GM12872 (cell line): ENCODE measurements around the gene PKLR.

Experiments used
- TF ChIP-seq, protein P1 (sequence below): IDR thresholded peaks from 3 replicates; pipeline ENCODE4 v1.5.1; 2011; ENCODE audit warnings: low read depth, mild to moderate bottlenecking, low read length, moderate library complexity; ENCODE audit not compliant: insufficient read depth

The PKLR gene

DNA sequence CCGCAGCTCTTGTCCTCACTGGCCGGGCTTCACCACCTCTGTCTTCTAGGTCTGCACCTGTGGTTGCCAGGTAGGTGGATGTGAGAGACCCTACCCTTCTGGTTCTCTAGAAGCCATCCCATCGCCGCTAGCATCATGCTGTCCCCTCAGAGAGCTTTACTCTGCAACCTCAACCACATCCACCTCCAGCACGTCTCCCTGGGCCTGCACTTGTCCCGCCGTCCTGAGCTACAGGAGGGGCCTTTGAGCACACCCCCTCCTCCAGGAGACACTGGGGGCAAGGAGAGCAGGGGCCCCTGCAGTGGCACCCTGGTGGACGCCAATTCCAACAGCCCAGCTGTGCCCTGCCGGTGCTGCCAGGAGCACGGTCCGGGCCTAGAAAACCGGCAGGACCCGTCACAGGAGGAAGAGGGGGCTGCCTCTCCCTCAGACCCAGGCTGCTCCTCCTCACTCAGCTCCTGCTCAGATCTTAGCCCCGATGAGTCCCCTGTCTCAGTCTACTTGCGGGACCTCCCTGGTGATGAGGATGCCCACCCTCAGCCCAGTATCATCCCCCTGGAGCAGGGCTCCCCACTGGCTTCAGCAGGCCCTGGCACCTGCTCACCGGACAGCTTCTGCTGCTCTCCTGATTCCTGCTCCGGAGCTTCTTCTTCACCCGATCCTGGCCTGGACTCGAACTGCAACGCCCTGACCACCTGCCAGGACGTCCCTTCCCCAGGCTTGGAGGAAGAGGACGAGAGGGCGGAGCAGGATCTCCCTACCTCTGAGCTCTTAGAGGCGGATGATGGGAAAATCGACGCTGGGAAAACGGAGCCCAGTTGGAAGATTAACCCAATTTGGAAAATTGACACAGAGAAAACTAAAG is 20.6 kb upstream of the PKLR start:
- TF ChIP-seq, protein P1, sequence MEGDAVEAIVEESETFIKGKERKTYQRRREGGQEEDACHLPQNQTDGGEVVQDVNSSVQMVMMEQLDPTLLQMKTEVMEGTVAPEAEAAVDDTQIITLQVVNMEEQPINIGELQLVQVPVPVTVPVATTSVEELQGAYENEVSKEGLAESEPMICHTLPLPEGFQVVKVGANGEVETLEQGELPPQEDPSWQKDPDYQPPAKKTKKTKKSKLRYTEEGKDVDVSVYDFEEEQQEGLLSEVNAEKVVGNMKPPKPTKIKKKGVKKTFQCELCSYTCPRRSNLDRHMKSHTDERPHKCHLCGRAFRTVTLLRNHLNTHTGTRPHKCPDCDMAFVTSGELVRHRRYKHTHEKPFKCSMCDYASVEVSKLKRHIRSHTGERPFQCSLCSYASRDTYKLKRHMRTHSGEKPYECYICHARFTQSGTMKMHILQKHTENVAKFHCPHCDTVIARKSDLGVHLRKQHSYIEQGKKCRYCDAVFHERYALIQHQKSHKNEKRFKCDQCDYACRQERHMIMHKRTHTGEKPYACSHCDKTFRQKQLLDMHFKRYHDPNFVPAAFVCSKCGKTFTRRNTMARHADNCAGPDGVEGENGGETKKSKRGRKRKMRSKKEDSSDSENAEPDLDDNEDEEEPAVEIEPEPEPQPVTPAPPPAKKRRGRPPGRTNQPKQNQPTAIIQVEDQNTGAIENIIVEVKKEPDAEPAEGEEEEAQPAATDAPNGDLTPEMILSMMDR = no peak

DNA sequence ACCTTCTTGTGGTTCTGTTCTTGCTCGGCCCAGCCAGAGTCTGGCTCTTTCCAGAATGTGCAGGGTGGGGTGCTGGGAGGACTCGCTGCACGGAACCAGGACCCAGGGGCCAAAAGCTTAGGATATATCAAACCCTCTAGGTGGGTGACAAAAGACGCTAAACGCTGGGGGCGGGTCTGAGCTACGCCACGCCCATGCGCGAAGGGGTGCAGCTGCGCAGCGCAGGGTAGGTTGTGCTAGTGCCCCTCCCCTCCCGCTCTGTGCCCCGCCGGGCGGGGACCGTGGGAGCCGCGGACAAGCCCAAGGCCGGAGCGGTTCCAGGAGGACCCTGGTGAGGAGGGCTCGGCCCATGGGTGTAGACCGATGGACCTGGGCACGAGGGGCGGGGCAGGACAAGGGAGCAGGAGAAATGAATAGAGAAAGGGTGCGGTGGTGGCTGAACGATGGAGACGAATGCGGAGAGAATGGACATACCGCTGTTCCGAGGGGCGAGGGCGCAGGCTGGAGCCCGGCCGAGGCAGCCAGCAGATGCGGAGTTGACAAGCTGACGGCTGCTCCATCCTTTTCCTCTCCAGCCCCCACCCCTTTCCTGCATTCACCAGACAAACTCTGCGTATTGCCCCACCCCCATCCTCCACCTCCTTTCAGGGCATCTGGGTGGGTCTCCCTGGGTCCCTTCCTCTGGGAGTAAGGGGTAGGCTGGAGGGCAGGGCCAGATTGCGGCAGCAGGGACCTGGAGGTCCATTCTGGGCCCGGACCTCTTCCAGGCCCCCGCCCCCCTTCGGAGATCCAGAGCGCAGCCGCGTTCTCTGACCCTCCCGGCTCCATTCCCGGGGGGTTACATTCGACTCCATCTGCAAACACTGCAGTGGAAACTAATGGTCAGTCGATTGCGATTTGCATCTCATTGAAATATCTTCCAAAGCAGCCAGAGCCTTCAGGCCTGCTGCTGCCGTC is 19.7 kb upstream of the PKLR start, which contains the start of gene RUSC1:
RUSC1 (plus strand) TSS at position 234 of the 957 bp plus-strand sequence. CDS start 880 bp downstream, outside the sequence.
- TF ChIP-seq, protein P1 = no peak

DNA sequence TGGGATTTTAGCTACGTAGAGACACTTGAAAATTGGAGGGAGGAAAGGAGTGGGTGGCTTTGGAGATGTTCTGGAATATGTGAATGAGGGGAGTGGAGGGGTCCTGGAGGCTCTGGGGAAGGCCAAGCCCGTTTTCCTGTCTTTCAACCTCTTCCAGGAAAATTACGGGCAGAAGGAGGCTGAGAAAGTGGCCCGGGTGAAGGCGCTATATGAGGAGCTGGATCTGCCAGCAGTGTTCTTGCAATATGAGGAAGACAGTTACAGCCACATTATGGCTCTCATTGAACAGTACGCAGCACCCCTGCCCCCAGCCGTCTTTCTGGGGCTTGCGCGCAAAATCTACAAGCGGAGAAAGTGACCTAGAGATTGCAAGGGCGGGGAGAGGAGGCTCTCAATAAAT is 19.0 kb upstream of the PKLR start:
- TF ChIP-seq, protein P1 = no peak

DNA sequence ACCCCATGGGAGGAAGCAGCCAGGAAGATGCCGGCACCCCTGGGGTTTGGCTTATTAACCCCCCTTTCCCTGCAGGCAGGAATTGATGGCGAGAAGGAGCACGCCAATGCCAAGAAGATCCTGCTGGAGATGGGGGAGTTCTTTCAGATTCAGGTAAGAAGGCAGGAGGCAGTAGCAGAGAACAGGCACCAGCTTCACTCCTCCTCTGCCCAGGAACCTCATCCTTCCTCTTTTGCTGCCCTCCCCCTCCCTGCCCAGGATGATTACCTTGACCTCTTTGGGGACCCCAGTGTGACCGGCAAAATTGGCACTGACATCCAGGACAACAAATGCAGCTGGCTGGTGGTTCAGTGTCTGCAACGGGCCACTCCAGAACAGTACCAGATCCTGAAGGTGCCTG is 18.3 kb upstream of the PKLR start:
- TF ChIP-seq, protein P1 = no peak

DNA sequence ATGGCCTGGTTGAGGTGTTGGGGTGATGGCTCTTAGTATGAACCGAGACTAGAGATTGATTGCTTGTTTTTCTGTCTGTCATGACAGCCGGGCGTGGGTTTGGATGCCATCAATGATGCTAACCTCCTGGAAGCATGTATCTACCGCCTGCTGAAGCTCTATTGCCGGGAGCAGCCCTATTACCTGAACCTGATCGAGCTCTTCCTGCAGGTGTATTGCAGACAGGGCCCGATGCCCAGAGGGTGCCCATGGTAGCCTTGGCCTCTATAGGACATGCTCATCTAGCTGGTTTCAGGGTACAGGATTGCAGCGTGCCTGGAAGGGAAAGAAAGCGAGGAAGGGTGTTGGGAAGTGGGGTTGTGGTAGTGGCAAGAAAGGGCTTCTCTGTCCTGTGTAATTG is 16.8 kb upstream of the PKLR start:
- TF ChIP-seq, protein P1 = no peak

DNA sequence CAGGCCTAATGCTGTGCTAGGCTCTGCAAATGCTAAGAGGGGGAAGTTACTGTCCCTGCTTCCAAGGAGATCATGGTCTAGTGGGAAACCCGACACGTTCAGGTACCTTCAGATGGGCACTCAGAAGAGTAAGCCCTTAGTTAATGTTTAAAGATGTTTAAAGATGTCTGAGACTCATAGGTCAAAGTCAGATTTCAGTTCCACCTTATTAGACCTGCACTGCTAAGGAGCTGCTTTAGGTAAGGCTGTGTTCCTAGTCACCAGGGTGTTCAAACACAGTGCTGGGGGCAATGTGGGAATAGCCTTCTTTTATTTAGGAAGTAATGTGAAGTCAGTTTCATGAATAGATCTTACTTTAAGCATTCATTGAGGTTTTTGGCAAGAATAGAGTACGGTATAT is 15.7 kb upstream of the PKLR start:
- TF ChIP-seq, protein P1 = no peak

DNA sequence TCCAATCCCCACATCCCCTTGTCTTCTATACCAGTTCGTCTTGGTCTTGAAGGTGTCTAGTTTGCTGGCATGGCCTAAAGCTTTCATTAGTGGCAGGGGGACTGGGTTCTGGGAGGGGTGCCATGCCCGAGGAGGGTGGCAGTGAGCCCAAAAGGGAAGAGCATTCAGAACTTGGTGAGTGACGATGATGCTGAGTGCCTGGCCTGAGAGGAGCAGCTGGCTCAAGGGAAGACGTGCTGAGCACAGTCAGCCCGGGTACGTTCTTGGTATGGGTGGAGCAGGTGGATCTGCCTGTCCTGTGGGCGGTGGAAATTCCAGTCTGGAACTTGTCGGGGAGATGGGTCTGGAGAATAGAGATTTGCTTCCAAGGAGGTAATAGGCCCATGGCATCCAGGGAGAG is 12.0 kb upstream of the PKLR start:
- TF ChIP-seq, protein P1 = no peak
